ENCODE measurements around the gene ANTXR1.

The ANTXR1 gene

GRCh38 chr2:69133898-69134297, 120.9 kb downstream of the ANTXR1 start:
- no peak for DNase-seq (ENCODE audit: low read depth in 3 of 3)

GRCh38 chr2:69134306-69134945, 121.4 kb downstream of the ANTXR1 start:
- no peak for DNase-seq (ENCODE audit: low read depth in 3 of 3)

DNA sequence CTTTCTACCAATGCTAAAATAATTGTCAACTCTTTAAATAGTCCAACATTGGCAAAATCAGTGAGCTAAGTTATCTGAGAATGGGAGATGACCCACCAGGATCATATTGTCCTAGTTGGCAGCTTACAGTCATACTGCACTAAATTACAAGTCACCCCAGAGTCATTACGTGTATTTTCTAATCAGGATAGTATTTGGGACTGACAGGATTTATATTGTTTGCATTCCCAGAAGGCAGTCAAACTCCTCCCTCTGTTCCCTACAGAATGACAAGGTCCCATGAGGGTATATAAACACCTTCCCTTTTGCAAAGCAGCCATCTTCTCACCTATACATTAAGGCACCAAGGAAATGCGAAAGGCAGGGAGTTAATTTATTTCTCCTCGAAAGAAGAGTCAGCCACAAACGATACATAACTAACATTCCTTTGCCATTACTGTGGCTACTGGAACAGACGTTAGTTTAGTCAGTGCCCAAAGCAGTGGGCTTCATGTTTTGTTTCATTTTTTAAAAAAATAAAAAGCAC, 125.3 kb downstream of the ANTXR1 start:
- DNase-seq (ENCODE audit: low read depth in 3 of 3): no peak

GRCh38 chr2:69138793-69139459, 125.9 kb downstream of the ANTXR1 start:
- no peak for DNase-seq (ENCODE audit: low read depth in 3 of 3)

GRCh38 chr2:69139778-69140670, 127.0 kb downstream of the ANTXR1 start:
- DNase-seq (ENCODE audit: low read depth in 3 of 3): no peak

GRCh38 chr2:69141061-69141460, 128.1 kb downstream of the ANTXR1 start:
- DNase-seq (ENCODE audit: low read depth in 3 of 3): no peak

GRCh38 chr2:69143748-69144360, 130.9 kb downstream of the ANTXR1 start:
- no peak for DNase-seq (ENCODE audit: low read depth in 3 of 3)

GRCh38 chr2:69145204-69145603, 132.2 kb downstream of the ANTXR1 start:
- DNase-seq (ENCODE audit: low read depth in 3 of 3): no peak

DNA sequence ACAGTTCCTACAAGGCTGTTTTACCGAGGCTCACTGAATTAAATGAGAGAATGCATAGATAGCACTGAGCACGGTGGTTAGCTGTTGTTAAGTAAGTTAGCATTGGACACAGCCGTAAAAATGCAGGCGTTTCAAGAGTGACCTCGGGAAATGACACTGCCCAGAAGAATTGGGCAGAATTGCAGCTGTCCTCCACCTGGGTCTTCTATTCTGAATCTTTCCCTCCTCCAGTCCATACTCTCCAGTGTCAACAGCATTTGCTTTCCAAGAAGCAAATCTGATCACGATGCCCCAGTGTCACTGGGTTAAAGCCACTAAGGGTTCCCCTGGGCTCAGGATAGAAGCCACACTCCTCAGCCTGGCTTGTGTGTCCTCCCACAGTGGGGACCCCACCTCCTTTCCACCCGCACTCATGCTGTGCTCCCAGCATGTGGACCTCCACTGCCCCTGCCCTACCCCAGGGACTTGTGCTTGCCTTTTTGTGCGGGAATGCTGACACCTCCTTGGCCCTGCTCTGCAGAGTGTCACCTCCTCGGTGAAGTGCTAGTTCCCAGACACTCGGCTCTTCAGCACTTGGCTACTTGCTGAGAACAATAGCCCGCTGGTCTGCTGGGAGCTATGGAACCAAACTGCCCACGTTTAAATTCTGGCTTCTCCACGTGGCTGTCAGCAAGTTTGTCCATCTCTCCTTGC, 135.0 kb downstream of the ANTXR1 start:
- no peak for DNase-seq (ENCODE audit: low read depth in 3 of 3)

DNA sequence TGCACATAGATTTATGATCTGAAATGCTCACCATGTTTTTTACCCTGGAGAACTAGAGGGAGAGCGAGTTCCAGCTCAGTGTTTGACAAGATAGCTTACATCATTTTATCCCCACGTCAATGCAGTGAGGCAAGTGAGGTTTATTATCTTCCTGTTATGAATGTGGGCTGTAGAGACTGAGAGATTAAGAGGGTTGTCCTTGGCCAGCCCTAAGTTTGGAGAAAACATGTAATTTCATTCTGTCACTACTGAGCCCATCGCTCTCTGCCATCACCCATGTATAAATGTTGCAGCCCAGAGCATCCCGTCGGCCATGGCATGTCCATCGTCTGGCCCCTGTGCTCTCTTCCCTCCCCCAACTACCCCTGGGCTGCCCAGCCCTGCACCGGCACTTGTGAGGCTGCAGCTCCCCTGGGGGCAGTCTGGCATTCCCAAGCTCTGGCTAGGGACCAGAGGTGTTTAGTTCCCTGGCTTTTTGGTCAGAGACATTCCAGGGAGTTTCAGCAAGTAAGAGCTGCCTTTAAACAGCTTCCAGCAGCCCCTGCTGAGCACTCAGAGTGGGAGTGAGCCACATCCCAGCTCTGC, 136.7 kb downstream of the ANTXR1 start:
- no peak for DNase-seq (ENCODE audit: low read depth in 3 of 3)

DNA sequence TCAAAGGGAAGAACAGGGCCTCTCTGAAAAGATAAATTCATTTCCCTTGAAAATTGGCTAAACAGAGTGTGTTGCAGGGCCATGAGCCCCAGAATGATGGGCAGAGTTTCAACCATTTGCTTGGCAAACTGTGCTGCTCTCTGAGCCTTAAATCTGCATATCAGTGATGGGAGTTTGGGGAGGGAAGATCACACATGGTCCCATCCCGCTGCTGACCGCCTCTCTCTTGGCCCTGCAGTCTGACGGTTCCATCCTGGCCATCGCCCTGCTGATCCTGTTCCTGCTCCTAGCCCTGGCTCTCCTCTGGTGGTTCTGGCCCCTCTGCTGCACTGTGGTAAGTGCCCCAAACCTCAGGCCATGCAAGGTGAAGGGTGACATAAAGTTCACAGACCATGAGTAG, 139.0 kb downstream of the ANTXR1 start:
- no peak for DNase-seq (ENCODE audit: low read depth in 3 of 3)

DNA sequence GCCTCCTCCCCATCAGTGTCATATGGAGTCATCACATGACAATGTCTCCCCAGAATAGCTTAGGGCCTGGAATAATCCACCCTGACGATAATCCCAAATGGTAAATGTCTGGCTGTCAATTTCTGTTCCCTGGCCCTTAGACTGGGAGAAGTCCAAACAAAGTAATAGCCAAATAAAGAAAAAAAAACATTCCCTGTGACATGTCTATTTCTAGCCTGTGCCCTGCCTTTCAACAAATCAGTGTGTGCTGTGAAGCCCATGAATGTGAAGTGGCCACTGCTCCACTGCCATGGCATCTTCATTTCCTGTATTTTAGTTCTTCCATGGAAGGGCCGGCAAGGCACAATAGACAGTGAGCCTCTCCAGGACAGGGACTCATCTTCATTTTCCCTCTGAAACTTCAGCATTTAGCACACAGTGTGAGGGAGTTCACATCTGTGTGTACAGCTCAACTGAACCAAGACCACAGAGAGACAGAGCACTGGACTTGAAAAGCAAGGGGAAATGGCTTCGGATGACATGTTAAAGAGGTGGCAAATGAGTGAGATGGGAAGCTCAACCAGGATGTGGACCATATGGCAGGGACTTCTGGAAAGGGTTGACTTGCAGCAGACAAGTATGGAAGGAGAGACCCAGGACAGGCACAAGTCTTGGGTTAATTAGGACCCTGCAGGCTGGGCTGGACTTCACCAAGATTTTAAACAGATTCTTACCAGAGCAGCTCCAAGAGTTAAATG, 140.0 kb downstream of the ANTXR1 start:
- no peak for DNase-seq (ENCODE audit: low read depth in 3 of 3)

DNA sequence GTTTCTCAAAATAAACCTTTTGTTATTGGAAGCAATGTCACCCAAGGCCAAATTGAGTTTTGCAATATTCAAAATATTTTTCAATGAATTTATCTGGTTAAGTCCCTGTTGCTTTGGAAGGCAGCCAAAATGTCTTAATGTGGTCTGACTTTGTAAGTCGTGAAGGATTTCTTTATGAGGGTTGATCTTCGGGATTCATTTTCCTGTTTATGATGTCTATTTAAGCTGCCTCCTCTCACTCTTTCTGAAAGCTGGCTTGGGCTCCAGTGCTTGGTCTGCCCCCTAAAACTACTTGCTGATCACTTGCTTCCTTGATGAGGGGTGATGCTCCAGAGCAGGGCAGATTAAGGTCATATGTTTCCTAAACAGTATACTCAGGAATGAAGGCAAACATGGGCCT, 141.1 kb downstream of the ANTXR1 start:
- no peak for DNase-seq (ENCODE audit: low read depth in 3 of 3)

DNA sequence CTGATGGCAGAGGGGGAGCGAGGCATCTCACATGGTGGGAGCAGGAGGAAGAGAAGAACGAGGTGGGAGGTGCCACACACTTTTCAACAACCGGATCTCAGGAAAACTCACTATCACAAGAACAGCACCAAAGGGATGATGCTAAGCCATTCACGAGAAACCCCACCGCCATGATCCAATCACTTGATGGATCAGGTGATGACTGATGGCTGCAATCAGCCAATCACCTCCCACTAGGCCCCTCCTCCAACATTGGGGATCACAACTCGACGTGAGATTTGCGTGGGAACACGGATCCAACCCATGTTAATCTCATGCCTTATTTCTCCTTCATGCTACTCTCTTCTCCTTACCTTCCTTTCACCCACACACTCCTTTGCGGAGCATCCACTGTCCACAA, 143.6 kb downstream of the ANTXR1 start:
- DNase-seq (ENCODE audit: low read depth in 3 of 3): no peak

DNA sequence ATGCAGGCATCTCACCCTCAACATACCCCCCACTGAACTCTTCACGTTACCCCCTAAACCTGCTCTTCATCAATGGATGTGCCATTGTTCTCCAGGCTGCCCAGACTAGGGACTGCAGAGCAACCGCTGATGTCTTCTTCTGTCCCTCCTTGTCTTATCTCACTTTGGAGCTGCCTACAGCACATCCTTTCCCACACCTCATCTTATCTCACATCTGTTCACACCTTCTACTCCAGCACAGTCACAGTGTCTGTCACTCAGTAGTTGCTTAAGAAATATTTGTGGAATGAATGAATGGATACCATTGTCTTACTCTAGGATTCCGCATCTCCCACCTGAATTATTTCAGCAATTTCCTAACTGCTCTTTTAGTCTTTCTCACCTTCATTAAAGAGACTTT, 144.5 kb downstream of the ANTXR1 start:
- no peak for DNase-seq (ENCODE audit: low read depth in 3 of 3)

GRCh38 chr2:69159986-69160385, 147.0 kb downstream of the ANTXR1 start:
- no peak for DNase-seq (ENCODE audit: low read depth in 3 of 3)

GRCh38 chr2:69162057-69162456, 149.1 kb downstream of the ANTXR1 start:
- no peak for DNase-seq (ENCODE audit: low read depth in 3 of 3)

DNA sequence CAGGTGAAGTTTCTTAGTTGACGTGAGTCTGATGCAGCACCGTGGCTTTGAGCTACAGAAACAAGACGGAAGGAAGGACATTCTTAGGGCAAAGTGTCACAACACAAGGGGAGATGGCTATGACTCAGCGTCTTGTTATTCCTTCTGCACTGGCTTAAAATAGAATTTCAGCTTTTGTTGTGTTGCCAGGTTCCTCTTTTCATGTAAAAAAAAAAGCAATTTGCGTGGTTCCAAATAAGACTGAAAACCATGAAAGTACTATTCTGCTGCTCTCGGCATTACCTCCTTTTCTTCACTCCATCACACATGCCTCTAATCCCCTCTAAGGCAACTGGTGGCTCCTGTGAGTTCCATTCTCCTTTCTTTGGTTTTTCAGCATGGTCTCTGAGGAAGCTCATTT, 150.1 kb downstream of the ANTXR1 start:
- DNase-seq (ENCODE audit: low read depth in 3 of 3): no peak

DNA sequence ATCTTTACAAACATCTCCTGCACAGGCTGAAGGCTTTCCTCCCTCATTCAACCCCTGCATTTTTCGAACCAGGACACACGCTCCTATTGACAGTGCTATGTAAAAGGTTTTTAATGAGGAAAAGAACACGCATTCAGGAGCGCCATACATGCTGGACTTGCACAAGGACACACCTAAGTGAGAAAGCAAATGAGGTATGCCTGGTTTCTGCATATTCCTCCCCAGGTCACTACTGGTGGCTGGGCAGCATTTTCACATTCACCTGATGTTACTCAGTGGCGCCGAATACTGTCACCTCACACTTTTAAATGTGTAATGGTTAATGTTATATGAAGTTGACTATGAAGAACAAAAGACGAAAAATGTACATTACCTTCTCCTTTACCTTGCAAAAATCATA, 150.6 kb downstream of the ANTXR1 start:
- DNase-seq (ENCODE audit: low read depth in 3 of 3): no peak

DNA sequence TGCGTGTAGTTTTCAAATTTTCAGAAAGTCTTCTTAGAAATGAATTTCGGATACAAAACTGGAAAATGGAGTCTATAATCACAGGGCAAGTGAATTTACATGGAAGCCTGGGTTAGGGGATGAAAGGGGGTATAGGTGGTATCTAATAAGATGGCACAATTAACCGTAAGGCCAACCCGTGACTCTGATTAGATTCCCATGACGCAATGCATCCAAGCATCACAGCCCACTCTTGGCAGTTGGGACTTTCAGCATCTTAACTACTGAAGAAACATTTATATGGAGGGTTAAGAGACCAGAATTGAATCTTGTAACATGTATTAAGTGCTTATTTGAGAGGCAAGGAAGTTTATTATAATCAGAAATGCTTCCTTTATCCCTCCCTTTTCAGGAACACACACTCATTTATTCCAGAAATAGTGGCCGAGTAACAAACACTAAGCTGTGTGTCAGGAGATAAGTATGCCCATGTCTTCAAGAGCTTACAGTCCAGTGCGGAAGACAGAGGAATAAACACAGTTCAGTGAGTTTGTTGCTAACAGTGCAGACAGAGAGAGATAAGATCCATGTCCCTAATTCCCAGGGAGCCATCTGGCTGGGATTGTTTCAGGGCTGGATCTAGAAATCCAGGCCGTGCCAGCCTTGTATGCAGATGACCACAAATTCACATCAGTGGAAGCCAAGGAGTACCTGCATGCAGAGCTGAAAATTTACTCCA, 151.2 kb downstream of the ANTXR1 start:
- DNase-seq (ENCODE audit: low read depth in 3 of 3): no peak

Measured in stimulated activated CD4-positive, alpha-beta T cell treated with anti-CD3 and anti-CD28 coated beads, TNF-alpha, amount 100 ng/mL, for 24 hours (primary cell).